Right ventricle myocardium superior (tissue), 1 donor: Measurements from ENCODE around the gene SLC16A2. TPM values are rescaled to one million over a fixed set of nuclear protein-coding genes. Genes with fewer than 3 reads are reported as not detected.
A peak's percentile ranks its signal among the peaks of the same experiment; 100 is the strongest.

Experiments
- ATAC-seq: fragments of 200-7000 bp; cut with Tn5 transposase; one replicate; pipeline ENCODE4 v1.9.1; 2020; ENCODE audit warnings: mild to moderate bottlenecking; ENCODE audit not compliant: poor library complexity
- DNase-seq: peaks from one replicate; pipeline ENCODE4 v3.0.0-alpha.2; 2020
- intact Hi-C: fragments of 100-400 bp; cut with DNase I; formaldehyde crosslinking; loops from one replicate; pipeline ENCODE4 v1.11.2; 2022
- total RNA-seq: library from RNA; stranded (reverse); fragmentation: NEBNext Ultra II Directional; extraction: Animal tissue kit (Norgen Biotek cat#: 25700); gene quantifications from one replicate; pipeline ENCODE4 v1.2.1, GENCODE V29; 2021
- donor health status: DM: no; HTN: yes; CAD: no; lungs with severe emphysema.

SLC16A2 gene
- total RNA-seq, 1 donor from 2014 or later, result 5.7 TPM

DNA sequence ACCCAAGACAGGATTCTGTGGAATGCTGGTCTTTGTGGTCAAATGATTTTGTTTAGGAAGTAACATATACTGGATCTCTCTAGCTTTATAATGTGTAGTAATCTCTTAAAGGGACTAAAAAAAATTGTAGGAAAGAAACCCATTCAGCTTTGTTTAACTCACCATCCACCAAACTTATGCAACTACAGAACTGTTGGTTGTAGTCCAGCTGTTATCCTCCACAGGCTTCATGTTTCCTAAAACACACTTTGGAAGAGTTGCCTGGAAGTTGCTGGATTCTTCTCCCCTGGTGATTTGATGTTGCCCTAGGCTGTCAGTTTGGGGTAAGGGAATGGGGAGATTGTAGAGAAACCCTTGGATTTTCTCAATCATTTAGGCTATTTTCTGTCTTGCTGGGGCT, 103.8 kb downstream of the SLC16A2 start:
- DNase-seq, result no peak

DNA sequence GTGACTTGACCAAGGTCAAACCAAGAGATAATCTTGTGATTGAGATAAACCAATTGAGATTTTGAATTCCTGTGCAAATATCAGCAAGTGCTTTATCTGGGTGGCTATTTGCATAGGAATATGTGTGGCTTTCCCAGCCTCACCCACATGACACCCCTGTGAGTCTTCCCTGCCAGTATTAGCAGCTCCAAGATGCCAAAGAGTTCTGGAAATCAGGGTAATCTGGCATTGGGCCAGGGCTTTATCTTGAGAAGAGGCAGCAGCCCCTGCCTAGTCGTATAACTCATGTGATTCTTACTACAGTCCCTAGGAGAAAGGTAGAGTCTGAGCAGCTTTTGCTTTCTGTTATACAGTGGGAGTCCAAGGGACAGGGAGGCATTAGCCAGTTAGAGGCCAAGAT, 105.5 kb downstream of the SLC16A2 start:
- no peak for ATAC-seq
- intact Hi-C loops, result no loop called here

More for the DNA sequence above, 103.8 kb downstream of the SLC16A2 start:
- peak; percentile 21 for ATAC-seq
- intact Hi-C loops, result no loop called here

DNA sequence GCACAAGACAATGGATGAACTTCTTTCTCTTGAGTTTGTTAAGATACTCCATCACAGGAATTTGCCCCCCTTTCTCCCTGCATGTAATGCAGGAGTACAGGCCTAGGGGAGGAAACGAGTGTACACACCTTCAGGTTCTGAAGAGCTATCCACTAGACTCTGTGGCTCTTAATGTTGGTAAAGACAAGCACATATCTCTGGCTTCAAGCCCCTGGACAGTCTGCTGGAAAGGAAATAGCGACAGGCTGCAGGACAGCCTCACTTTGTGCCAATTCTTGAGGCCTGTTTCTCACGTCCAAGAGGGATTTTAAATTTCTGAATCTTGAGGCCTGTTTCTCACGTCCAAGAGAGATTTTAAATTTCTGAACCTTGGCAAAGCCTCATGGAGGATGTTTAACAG, 106.1 kb downstream of the SLC16A2 start:
- intact Hi-C loops, result no loop called here
- ATAC-seq, result peak; percentile 74
- no peak for DNase-seq

More for the DNA sequence above, 105.5 kb downstream of the SLC16A2 start:
- no peak for DNase-seq

DNA sequence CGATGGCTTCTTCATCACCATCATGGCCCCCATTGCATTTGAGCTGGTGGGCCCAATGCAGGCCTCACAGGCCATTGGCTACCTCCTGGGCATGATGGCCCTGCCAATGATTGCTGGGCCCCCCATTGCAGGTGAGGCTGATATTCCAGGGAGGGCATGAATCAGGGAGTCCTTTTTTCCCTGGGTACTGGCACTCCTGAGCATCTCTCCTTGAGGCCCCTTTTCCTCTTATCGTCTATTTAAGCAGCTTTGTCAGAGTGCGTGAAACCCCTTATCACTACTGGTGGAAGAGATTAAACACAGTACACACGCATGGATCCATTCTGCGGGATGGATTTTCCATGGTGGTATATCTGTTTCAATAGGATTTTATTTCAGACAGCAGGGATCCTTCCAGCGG, 108.0 kb downstream of the SLC16A2 start:
- DNase-seq (no peak), ATAC-seq (no peak)
- intact Hi-C loops, result no loop called here

DNA sequence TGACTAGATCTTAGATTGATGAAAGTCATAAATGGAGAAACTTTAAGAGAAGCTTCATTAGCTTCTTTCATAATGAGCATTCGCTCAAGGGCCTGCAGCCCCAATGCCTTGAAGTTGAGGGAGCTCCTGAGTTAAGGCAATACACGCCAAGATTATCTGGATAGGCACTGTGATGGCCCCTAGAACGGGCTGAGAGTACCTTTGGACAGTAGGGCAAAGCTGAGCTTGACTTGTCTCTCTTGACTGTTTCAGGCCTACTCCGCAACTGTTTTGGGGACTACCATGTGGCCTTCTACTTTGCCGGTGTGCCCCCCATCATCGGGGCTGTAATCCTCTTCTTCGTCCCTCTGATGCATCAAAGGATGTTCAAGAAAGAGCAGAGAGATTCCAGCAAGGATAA, 109.8 kb downstream of the SLC16A2 start:
- no peak for ATAC-seq
- intact Hi-C loops, result no loop called here
- DNase-seq, result no peak

DNA sequence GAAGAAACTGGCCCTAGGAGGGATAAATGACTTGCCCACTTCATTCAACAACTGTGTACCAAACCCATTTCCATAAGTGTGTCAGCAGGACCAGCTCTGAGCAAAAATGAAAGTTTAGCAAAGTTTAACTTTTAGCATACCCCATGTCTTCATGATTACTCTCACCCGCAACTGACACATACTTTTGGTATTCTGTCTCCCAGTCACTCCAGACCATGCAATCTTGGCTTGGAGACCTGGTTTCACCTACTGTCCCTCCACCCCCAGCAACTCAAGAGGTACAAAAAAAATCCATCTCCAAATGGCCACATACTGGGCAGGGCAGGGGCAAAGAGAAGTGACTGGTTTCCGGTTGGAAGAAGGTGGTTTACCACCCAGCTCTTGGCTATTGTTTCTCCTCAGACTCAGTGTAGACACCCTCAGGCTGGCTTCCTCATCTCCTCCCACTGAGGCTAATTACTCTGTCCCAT, 113.3 kb downstream of the SLC16A2 start:
- ATAC-seq, result no peak

DNA sequence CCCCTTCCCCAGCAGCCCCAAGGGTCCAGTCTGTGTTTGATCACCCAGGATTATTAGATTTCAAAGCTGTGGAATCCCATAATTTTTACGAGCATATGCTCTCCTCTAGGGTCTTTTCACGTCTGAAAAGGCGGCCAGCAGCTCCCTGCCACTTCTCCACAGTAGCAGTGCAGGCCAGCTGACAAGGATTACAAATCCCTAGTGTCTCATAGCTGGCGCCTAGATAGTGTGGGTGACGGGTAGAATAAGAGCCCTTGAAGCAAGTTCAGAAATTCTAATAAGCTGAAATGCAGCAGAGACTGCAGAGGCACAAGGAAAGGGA, 113.8 kb downstream of the SLC16A2 start:
- ATAC-seq, result no peak
- no peak for DNase-seq
- intact Hi-C loops, result loop anchor here (5.0 kb wide), 1 partner anchor 153 kb away; no protein-coding TSS in a partner anchor

More for the DNA sequence above, 113.3 kb downstream of the SLC16A2 start:
- no peak for DNase-seq
- intact Hi-C loops, result loop anchor here (5.0 kb wide), 1 partner anchor 152 kb away; no protein-coding TSS in a partner anchor

DNA sequence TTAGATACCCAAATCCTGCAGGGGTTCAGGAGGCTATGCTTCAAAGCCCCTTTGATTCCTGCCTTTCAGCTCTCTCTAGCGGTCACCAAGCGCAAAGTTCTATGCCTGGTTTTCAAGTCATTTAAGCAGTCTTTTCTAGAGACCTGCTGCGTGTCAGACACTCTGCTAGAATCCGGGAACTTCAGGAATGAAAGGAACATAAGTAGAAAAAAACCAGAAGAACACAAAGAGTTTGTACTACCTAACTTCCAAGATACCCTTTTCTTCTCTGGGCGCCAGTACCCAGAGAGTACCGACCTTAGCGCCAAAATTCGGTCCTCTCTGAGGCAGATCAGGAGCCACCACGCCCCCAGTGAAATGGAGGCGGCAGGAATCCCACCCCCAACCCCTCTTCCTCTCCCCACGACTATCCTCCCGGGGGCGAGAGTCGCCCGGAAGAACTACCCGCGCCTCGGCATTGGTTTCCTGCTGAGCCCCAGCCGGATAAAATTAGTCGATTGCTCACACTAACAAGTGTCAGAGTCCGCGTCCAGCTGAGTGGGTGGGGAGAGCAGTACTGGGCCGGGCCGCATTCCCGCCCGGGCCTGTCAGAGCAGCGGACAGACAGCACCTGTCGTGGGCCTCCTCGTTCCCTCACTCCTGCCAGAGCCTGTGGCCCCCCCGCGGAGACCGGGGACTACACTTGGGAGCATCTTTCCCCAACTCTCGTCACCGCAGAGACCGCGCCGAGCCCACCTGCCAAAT, 114.3 kb downstream of the SLC16A2 start:
- ATAC-seq, result peak; percentile 91
- intact Hi-C loops, result loop anchor here (5.0 kb wide), 1 partner anchor 153 kb away; no protein-coding TSS in a partner anchor
- peak; percentile 83 for DNase-seq

DNA sequence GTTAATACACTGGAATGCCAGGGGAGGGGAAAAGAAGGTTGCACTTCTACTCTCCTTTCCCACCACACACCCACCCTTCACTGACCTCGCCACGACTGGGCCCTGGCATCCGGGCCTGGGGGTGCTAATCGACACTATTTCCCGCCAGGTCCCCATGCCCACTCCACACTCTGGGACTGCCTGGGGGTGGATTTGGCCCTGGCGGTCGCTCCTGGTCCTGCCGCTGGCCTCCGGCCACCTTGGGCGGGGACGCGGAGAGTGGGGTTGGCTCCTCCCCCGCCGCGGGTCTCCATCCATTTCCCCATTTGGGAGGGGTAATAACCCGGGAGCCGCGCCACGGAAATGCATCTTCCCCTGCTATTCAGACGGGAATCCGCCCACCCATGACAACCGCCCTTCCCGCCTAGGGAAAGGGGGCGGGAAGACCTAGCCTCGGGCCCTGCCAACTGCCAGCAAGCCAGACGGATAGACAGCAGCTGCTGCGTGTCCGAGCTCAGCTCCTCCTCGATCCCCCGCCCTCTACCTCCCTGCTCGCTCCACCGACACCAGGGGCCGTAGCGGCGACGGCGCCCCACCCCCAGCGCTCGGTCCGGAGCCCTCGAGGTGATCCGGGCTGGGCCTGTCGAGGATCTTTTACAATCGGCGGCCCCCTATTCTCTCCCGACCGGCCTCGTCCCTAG, 115.0 kb downstream of the SLC16A2 start:
- intact Hi-C loops, result loop anchor here (5.0 kb wide), 1 partner anchor 154 kb away; no protein-coding TSS in a partner anchor
- ATAC-seq (peak; percentile 89), DNase-seq (peak; percentile 91)

DNA sequence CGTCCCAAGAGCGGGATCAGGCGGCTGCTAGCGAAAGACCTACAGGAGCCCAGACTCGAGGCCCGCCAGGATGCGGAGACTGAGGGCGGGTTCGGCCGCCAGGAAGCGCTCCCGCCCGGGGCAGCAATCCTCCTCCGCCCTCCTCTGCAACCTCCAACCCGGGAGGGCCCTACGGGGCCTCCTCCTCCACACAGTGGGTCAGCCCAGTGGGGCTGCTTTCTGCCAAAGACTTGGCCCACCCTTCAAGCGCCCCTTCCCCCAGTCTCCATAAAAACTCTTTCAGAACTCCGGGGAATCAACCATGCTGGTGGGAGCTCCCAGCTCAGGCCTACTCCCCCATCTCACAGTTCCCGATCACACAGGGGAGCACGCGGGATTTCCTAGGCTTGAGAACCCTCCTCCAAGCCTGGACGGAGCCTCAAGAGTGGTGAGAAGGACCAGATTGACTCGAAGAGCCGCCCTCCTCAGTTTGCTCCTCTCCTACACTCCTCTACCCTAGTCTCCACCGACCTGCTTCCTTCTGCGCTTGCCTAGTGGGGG, 115.6 kb downstream of the SLC16A2 start:
- DNase-seq, result no peak
- intact Hi-C loops, result loop anchor here (5.0 kb wide), 1 partner anchor 155 kb away; no protein-coding TSS in a partner anchor
- peak; percentile 58 for ATAC-seq

DNA sequence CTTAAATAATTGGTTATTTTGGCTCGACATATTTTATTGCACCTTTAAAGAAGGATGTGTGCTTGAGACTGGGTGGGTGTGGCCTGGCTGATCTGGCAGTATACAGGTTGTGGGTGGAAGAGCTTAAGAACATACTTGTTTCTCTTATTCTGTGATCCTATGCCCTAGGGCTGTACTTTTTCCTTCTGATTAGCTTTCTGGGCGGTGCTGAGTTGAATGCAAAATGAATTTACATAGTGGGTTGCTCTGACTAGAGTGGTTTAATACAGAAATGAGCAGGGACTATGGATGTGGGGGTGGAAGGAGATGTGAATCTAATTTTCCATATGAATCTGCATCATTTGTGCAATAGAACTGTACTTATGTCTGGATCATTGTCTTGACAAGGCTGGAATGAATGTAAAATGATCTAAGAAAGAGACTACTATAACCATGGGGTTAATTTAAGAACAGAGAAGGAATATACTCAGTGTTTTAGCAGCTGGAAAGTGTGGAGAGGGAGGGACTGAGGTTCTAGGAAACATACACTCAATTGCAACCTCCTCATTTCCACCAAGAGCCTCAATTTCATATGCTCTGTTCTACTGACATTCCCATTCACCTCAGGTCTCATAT, 119.4 kb downstream of the SLC16A2 start:
- no peak for ATAC-seq
- no peak for DNase-seq
- intact Hi-C loops, result no loop called here

DNA sequence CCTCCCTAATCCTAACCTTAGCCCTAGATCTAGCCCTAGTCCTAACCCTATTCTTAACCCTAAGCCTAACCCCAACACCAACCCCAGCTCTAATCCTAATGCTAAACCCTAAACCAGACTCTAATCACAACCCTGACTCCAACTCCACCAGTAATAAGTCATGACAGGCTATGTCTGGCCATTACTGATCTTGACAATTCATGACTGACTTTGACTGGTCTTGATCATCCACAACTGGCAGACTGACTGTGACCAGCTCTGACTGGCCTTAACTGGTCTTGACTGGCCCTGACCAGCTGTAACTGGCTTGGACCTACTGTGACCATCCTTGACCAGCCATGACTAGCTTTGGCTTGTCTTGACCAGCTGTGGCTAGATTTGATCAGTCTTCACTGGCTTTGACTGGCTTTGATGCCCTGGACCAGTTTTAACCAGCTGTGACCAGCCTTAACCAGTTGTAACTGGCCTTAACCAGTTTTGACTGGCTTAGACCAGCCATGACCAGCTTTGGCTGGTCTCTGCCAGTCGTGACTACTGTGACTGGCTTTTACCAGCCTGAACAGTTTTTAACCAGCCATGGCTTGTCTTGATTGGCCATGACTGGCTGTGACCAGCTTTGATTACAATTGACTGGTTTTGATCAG, 124.7 kb downstream of the SLC16A2 start:
- no peak for ATAC-seq

DNA sequence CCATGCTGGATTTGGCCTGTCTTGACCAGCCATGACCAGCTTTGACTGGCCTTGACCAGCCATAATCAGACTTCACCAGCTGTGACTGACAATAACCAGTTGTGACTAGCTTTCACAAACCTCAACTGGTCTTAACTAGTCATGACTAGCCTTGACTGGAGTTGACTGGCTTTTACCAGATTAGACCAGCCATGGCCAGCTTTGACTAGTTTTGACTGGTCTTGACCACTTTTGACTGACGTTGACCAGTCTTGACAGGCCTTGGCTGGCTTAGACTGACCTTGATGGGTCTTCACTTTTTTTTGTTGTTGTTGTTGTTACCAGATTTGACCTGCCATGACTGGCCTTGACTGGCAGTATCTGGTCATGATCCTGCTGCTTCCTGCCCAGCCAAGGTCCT, 125.7 kb downstream of the SLC16A2 start:
- DNase-seq (no peak), ATAC-seq (no peak)
- intact Hi-C loops, result no loop called here

More for the DNA sequence above, 124.7 kb downstream of the SLC16A2 start:
- DNase-seq, result no peak
- intact Hi-C loops, result no loop called here

DNA sequence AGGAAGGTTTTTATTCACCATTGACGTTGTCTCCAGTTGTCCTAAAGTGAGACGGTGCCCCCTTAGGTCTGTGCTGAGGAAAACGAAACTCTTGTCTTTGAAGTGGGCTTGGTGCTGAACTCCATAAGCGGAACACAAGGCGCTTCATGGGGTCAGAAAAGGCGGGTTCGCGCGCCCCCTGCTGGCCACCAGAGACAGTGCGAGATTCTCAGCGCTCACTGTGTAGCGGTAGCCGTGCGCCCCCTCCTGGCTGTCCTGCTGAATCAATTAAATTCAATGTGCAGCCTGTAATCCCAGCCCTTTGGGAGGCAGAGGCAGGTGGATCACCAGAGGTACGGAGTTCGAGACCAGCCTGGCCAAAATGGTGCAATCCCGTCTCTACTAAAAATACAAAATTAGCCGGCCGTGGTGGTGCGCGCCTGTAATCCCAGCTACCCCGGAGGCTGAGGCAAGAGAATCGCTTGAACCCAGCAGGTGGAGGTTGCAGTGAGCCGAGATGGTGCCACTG, 129.1 kb downstream of the SLC16A2 start:
- DNase-seq (peak; percentile 91), ATAC-seq (peak; percentile 97)
- intact Hi-C loops, result loop anchor here (2.0 kb wide), 1 partner anchor 168 kb away; no protein-coding TSS in a partner anchor

DNA sequence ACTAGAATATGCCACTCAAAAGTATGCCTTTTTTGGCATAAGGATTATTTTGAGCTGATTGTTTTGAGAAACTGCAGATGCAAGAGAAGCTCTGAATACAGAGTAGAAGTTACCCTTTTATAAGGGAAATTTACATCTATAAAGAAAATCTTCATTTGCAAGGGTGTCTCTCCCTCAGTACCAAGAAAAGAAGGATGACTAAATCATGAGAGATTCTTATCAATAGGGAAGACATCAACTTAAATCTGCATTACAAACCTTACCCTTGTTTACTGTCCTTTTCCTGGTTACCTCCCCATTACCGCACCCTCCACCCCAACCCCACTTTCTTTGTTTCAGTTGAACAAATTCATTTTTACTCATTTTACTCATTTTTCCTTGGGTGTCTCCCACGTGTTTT, 130.6 kb downstream of the SLC16A2 start:
- intact Hi-C loops, result loop anchor here (2.0 kb wide), 1 partner anchor 169 kb away; no protein-coding TSS in a partner anchor
- DNase-seq, result no peak
- ATAC-seq, result no peak

DNA sequence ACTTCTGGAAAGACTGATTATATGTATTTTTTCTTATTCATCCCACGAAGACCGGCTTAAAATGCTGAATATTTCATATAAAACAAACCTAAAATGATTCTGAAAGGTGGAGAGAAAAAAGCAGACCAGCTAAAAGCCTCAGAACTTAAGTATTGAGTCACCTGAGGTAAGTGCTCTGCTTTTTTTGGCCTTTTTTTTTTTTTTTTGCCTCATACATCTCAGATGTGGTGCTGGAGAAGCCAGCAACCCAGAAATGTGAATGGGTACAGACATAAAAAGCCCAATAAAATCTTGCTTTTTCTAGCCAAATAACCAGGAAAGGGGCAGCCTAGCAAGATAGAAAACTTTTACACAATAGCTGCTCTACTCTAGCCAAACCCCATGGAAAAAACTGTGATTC, 136.1 kb downstream of the SLC16A2 start:
- ATAC-seq (no peak), DNase-seq (no peak)
- intact Hi-C loops, result no loop called here

DNA sequence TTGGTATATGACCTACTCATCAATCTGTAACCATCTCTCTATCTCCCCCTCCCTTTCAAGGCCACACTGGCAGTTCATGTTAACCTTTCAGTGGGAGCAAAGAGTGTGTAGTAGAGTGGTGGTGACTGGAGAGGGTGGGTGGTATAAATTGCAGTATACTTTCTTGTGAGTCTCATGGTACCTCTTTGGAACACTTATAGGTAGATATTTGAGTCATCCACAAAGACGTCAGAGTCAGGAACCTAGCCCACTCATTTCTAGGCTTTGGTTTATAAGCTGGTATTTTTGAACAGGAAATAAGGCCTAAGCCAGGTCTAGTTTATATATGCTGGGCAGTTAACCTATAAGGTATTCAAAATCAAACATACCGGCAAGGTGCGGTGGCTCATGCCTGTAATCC, 156.8 kb downstream of the SLC16A2 start:
- no peak for ATAC-seq
- DNase-seq, result no peak
- intact Hi-C loops, result no loop called here

DNA sequence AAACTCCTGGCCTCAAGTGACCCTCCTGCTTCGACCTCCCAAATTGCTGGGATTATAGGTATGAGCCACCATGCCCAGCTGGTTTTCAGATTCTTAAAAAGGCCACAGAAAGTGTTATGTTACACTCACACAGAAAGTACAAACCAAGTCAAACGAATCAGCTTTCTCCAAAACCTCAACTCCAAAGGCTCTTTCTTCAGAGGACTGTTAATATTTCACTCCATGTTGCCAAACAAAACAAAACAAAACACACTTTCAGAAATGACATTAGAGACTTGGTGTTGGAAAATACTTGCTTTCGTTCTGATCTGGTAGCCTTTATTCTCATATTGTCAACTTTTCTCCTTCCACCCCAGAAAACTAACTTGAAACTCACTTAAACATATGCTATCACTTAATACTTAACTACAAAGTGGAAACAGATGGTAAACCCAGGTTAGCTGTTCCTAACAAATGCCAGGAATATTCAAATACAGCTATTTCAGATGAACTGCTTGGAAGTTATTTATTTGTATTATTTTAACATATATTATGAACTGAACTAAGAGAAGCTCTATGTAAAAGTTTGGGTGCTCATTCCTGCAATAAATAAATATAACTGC, 158.4 kb downstream of the SLC16A2 start:
- ATAC-seq, result no peak
- intact Hi-C loops, result no loop called here
- DNase-seq, result no peak
